HG02588 (cell line): ENCODE measurements around the gene CD2.
"Not testable (repeated sequence)": the region's sequence is repeated elsewhere in the genome, so short reads cannot be mapped to it uniquely, and the experiment has no call there.

Experiments
- ATAC-seq: cut with Tn5 transposase; IDR thresholded peaks from one replicate; pipeline ENCODE4 v1.9.1; 2021; ENCODE audit warnings: mild to moderate bottlenecking, moderate library complexity; ENCODE audit not compliant: unreplicated experiment

CD2 gene

GRCh38 chr1:116756092-116756491 lies 1.9 kb downstream of the CD2 start:
- not testable (repeated sequence) for ATAC-seq

GRCh38 chr1:116758456-116758815 lies 4.2 kb downstream of the CD2 start:
- ATAC-seq, result not testable (repeated sequence)

- ATAC-seq, result no peak
Measured at GRCh38 chr1:116759636-116760035, 5.4 kb downstream of the CD2 start.

GRCh38 chr1:116760487-116760886 lies 6.3 kb downstream of the CD2 start:
- no peak for ATAC-seq

- no peak for ATAC-seq
Measured at GRCh38 chr1:116760996-116761665, 6.9 kb downstream of the CD2 start.

GRCh38 chr1:116762281-116762680 lies 8.1 kb downstream of the CD2 start:
- no peak for ATAC-seq

GRCh38 chr1:116762781-116763115 lies 8.5 kb downstream of the CD2 start:
- no peak for ATAC-seq

- ATAC-seq, result no peak
Measured at GRCh38 chr1:116763116-116763786, 9.0 kb downstream of the CD2 start.

- no peak for ATAC-seq
Measured at GRCh38 chr1:116763787-116764465, 9.7 kb downstream of the CD2 start.

- no peak for ATAC-seq
Measured at GRCh38 chr1:116764466-116764898, 10.3 kb downstream of the CD2 start.

GRCh38 chr1:116764906-116765862 lies 11.0 kb downstream of the CD2 start:
- no peak for ATAC-seq

GRCh38 chr1:116765962-116766361 lies 11.7 kb downstream of the CD2 start:
- ATAC-seq, result no peak

- ATAC-seq, result no peak
Measured at GRCh38 chr1:116766616-116767469, 12.6 kb downstream of the CD2 start.

GRCh38 chr1:116767782-116768382 lies 13.7 kb downstream of the CD2 start:
- ATAC-seq, result no peak

GRCh38 chr1:116768416-116769103 lies 14.3 kb downstream of the CD2 start:
- ATAC-seq, result no peak

GRCh38 chr1:116769104-116769452 lies 14.8 kb downstream of the CD2 start:
- peak; percentile 18 for ATAC-seq

- ATAC-seq, result peak; percentile 88
Measured at GRCh38 chr1:116769561-116769977, 15.3 kb downstream of the CD2 start.

GRCh38 chr1:116769994-116770393 lies 15.8 kb downstream of the CD2 start:
- ATAC-seq, result peak; percentile 5

- no peak for ATAC-seq
Measured at GRCh38 chr1:116770625-116771024, 16.4 kb downstream of the CD2 start.
